HG02981 (cell line): ENCODE measurements around the gene NUP214.

Experiments used
- ATAC-seq: cut with Tn5 transposase; IDR thresholded peaks from one replicate; pipeline ENCODE4 v1.9.1; 2021; ENCODE audit warnings: mild to moderate bottlenecking, moderate library complexity; ENCODE audit not compliant: unreplicated experiment

The NUP214 gene

DNA sequence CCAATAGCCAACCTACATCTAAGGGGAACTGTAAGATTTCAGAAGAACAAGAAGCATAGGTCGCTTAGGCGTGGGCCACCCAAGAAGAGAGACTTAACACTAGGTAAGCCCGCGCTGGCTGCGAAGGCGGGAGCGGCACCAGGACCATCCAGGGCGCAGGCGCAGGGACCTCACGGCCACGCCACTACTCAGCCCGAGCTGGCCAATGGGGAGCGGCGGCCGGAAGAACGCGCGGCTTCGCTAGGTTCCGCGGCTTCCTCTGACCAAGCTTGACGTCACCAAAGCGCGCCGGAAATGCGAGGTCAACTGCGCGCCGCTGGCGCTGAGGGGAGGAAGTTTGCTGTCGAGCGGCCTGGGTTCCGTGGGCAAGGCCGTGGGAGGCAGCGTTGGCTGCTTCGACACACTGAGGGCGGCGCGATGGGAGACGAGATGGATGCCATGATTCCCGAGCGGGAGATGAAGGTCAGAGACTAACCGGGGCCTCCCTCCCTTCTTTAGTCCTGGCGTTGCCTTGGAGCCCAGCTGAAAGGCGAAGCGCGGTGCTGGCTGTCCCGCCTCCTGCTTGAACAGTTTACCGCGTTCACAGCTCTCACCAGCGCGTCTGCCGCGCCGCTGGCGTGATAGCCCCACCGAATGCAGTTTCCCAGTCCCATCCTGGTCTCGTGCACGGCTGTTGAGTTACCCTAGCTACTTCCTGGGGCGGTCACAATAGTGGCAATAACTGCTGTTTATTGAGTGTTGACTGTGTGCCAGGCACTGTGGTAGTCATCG lies at the start of gene NUP214:
Gene NUP214, plus strand, starts transcription at position 299 of the 771 bp plus-strand sequence. Its CDS starts 119 bp downstream, at position 418.
- ATAC-seq, result peak; percentile 98

DNA sequence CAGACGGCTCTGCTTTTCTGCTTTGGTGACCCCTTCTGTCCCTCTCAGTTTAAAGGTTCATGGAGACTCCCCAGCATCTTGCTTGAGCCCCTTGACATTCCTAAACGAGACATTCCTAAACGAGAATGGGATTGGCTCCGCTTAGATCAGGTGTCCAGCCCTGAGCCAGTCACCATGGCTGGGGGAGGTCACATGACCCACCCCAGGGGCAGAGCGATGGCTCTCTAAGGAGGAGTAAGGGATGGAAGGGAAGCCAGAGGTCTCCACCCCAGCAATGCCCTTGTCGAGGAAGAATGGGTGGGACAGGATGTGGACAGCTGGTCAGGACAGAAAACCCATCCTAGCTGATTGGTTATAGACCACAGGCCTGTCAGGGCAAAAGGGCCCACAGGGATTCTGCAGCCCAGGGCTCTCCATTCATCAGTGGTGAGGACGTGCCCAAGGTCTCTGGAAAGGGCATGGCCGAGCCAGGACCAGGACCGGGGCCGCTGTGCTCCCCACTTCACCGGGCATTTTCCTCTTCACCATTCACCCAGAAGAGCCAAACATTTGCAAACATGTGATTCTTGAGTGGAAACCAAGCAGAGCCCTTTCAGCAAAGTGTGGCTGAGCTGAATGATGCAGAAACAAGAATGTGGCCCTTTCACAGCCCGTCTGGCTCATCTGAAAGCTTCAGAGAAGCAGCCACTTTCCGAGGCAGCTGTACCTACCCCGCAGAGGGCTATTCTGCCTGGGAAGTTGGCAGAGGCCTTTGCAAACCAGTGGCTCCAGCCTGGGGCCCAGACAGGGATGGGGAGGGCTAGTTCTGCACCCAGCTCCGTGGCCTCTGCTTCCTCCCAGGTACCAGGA lies 48.8 kb upstream of the NUP214 start:
- no peak for ATAC-seq

DNA sequence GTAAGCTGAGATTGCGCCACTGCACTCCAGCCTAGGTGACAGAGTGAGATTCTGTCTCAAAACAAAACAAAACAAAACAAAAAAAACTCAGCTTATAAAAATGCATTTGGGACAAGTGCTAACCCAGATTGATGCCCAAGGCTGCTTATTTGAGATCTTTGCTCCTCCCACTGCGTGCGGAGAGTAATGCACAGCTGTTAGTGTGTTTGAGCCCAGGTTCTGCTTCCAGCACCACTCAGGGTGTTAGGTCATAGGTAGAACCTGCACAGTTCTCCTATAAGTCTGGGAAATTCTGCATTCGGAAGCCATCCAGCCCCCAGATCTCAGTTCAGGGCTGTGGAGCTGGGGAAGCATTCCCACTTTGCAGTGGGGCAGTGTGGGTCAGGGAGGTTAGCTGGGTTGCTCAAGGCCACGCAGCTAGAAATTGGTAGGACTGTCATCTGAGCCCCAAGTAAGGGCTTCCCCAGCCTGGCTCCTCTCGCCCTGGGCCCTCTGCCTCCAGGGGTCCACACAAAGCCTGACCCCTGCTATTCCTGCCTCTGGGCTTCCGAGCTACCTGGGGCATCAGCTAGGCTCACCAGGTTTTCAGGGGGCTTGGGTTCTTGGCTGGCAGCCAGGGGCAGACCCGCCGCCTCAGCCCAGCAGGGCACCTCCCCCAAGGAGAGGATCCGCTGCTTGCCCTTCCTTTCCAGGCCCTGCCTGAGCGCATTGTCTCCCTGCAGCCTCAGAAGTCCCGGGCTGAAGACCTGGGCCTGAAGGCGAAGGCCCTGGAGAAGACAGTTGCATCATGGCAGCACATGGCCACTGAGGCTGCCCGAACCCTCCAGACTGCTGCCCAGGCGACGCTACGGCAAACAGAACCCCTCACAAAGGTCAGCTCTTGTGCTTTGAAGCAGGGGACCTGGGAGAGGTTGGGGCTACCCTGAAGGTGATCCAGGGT lies 46.7 kb upstream of the NUP214 start:
- no peak for ATAC-seq

DNA sequence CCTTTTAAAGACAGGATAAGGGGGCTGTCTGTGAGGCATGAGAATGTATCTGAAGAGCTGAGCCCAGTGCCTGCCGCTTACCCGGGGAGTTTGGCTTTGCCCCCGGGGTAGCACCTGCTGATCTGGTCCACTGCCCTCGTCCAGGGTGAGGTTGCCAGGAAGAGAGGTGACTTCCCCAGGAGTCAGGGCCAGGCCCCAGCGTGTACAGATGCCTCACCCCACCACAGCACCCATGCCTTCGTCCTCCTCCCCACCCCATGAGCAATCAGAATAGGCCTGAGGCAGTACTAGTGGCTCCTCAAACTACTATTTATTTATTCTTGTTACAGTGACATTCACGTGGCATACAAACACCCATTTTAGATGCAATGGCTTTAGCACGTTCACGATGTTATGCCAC lies 44.8 kb upstream of the NUP214 start:
- ATAC-seq, result no peak

DNA sequence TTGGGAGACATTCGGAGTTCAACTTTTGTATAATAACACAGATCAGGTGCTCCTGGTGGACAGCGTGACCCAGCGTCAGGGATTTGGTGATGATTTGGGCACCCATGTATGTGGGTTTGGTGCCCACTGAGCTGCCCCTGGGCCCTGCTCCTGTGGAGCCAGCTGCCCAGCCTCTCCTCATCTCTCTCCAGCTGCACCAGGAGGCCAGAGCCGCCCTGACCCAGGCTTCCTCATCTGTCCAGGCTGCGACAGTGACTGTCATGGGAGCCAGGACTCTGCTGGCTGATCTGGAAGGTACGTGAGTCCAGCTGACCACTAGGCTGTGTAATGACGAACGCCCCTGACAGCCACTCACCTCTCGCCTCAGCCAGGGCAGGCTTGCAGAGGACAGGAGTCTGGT lies 43.5 kb upstream of the NUP214 start:
- ATAC-seq, result no peak

DNA sequence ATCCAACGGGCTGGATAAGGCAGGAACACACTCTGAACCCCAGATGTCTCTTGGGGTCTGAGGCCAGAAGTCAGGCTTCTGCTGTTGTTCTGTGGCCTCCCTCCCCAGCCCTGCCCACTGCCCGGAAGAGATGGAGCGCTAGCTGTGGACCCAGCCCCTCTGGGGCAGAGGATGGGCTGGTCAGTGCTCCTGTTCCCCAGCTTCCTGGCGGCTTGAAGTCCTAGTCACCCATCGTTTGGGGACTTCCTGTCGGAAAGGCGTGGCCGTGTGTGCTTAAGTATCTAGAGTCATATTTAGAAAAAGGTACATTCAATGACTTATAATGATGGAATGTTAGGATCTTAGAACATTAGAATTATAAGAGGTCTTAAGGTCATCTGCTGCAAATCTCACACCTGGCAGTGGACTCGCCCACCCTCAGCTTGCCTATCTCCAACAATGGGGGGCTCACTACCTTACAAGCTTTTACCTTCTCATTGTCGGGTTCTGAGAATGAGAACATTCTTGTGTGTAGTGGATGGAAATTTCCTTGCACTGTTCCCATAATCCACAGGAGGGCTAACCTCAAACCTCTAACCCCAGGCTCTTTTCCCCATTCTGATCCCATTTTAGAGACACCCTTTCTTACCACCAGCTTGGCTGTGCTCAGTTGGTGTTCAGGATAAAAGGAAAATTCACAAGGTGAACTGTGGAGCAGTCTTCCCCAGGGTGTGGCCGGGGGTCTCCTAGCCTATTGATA lies 42.4 kb upstream of the NUP214 start:
- no peak for ATAC-seq

DNA sequence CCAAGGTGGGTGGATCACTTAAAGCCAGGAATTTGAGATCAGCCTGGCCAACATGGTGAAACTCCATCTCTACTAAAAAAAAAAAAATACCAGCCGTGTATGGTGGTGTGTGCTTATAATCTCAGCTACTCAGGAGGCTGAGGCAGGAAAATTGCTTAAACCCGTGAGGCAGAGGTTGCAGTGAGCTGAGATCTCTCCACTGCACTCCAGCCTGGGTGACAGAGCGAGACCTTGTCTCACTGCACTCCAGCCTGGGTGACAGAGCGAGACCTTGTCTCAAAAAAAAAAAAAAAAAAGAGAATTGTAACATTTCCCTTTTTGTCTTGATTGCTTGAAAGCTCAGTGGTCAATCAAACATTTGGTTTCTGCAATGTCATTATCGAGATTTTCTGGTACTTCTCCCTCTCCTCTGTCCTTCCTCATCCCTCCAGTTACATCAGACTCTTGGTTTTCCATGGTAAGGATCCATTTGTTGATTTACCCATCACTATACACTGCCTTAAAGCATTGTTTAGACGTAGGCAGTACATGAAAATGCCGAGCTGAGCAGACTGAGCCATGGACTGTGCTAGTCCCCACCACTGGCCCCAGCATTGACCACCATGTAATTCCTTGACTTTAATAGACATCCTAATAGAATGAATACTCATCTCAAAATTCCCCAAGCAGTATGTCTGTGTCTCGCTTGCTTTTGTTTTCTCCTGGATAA lies 40.6 kb upstream of the NUP214 start:
- no peak for ATAC-seq

DNA sequence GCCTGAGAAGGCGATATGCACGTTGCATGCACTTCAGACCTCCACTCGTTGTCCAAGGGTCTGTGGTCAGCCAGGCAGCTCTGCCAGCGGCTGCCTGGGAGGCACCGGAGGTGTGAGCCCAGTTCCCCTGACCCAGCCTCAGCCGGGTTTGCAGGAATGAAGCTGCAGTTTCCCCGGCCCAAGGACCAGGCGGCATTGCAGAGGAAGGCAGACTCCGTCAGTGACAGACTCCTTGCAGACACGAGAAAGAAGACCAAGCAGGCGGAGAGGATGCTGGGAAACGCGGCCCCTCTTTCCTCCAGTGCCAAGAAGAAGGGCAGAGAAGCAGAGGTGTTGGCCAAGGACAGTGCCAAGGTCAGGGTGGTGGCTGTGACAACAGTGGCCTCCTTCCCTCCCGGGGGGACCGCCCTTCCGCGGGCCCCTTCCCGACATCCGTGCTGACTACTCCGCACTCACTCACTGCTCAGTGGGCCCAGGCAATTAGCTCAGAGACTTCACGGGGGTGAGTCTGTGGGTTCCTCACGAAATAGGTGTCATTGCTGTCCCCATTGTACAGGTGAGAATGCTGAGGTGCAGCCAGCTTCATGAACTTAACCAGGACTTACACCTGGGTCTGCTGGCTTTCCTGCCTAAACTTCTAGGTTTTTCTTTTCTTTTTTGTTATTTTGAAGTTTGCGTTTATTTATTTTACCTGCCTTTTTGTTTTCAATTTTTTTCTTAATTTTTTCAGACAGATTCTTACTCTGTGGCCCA lies 39.8 kb upstream of the NUP214 start:
- ATAC-seq, result no peak

DNA sequence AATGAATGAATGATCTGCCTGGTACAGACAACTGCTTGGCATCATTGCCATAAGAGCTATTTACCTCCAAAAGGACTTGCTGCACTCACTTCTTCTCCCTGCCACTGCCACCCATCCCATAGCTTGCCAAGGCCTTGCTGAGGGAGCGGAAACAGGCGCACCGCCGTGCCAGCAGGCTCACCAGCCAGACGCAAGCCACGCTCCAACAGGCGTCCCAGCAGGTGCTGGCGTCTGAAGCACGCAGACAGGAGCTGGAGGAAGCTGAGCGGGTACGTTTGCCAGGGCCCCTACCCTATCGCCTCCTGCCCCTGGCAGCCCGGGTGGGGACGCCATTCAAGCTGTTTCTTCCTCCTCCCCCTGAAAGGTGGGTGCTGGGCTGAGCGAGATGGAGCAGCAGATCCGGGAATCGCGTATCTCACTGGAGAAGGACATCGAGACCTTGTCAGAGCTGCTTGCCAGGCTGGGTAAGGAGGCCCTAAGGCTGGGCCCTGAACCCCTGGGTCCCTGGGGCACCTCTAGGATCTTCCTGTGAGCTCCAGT lies 38.0 kb upstream of the NUP214 start:
- ATAC-seq, result no peak

DNA sequence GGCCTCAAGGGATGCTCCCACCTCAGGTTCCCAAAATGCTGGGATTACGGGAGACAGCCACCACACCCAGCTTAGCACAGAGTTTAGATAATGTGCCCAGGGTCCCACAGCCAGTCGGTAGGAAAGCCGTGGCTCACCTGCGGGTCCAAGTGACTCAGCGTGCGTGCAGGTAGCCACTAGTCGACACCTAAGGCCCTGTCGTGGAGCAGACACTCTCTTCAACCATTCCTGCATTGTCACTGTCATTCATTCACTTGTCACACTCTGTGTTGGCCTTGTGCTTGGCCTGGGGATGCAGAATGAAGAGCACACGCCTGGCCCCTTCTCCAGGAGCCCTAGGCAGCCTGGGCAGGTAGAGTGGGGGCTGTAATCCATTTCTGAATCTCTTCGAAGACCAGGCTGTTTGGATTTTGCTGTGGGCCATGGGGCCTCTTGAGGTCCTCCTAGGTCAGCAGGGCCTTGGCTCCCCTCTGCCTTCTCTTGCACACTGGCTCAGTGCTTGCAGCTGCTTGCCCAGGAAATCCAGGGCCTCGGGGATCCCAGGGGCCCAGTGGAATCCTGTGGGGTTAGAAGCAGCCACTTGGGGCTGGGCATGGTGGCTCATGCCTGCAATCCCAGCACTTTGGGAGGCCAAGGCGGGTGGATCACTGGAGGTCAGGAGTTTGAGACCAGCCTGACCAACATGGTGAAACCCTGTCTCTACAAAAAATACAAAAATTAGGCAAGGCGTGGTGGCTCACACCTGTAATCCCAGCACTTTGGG lies 35.2 kb upstream of the NUP214 start:
- ATAC-seq, result no peak

DNA sequence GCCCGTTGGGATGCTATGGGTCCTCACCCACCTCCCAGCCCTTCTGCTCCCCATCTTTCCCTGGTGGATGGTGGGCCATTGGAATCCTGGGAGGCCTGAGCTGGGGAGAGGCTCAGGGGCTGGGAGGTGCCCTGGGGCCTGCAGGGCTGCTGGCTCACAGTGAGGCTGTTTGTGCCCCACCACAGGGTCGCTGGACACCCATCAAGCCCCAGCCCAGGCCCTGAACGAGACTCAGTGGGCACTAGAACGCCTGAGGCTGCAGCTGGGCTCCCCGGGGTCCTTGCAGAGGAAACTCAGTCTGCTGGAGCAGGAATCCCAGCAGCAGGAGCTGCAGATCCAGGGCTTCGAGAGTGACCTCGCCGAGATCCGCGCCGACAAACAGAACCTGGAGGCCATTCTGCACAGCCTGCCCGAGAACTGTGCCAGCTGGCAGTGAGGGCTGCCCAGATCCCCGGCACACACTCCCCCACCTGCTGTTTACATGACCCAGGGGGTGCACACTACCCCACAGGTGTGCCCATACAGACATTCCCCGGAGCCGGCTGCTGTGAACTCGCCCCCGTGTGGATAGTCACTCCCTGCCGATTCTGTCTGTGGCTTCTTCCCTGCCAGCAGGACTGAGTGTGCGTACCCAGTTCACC lies 33.9 kb upstream of the NUP214 start:
- no peak for ATAC-seq

DNA sequence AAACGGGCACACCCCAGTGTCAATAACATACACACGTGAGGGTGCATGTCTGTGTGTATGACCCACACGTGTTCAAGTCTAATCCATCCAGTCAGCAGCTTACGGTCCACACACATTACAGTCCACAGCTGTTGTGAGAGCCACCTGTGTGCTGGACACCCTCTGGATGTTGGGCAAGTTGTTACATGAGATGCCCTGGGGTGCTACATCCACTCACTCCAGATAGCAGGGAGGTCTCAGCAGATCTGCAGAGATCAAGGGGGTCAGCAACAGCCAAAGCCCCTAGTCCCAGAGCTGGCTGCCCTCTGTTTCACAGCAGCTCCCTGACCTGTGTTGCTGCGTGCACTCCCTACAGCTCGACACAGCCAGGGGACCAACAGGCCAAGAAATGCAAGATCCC lies 33.4 kb upstream of the NUP214 start:
- no peak for ATAC-seq

DNA sequence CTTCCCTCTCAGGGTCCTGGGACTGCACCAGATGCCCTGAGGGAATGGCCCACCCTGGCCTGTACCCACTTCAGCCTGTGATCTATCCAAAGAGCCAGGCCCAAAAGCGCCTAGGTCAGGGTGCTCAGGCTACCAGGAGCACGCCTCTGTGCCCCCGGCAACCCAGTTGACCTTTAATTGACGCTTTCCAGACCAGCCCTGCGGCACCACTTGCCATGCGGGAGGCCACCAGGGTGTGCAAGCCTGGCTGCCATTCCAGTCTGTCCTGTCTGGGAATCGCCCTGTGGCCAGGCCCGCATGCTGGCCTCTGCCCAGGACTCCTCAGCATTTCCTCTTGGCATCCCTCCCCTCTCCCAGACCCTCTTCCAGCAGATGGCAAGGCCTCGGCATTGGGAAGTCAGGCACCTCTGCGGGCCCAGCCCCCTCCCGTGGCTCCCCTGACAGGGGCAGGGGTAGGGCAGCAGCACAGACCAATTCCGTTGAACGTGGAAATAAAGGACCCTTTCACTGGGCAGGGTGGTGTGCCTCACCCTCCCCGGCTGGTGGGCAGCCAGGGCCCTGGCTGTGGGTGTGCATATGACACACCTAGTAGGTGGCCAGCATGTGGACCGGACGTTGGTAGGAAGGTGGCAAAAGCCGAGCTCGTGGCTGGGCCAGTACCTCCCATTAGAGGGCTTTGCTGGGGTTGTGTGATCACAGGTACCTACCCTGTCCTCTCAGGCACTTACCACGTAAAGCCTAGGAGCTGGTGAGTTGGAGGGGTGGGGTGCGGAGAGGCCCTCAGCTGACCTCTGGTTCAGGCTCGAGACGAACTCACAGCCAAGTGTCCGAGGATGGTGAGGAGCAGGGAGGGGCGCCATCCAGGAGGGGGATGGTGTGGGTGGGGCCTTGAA lies 32.6 kb upstream of the NUP214 start:
- ATAC-seq, result no peak

DNA sequence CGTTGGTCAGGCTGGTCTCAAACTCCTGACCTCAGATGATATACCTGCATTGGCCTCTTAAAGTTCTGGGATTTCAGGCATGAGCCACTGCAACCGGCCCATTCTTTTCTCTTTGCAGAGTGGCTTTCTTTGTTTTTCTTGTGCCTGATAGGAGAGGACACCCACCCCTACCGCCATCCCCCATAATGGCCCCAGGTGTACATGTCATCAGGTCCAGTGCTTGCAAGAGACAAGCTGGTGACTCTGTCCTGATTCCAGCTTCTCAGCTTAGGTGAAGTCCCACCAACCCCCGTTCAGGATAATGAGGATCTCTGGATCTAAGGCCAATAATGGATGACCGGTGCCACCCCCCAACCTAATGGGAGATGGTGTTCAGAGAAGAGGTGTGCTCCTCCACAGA lies 31.4 kb upstream of the NUP214 start:
- ATAC-seq, result no peak

DNA sequence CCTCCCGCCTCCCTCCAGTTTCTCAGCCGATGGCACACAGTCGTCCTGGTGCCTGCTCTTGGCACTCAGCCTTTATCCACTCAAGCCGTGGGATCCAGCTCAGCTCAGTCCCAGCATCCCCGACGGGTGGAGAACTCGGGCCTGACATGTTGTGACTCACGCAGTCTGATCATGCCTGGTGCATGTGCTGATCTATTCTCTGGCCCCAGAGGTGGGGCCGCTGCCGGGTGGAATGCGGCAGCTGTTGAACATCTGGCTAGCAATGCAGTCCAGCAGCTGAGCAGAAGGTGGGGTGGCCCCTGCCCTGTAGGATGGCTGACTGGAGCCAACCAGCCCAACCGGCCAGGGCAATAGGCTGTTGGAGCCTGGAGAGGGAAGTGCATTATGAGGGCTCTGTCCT lies 30.8 kb upstream of the NUP214 start:
- no peak for ATAC-seq

DNA sequence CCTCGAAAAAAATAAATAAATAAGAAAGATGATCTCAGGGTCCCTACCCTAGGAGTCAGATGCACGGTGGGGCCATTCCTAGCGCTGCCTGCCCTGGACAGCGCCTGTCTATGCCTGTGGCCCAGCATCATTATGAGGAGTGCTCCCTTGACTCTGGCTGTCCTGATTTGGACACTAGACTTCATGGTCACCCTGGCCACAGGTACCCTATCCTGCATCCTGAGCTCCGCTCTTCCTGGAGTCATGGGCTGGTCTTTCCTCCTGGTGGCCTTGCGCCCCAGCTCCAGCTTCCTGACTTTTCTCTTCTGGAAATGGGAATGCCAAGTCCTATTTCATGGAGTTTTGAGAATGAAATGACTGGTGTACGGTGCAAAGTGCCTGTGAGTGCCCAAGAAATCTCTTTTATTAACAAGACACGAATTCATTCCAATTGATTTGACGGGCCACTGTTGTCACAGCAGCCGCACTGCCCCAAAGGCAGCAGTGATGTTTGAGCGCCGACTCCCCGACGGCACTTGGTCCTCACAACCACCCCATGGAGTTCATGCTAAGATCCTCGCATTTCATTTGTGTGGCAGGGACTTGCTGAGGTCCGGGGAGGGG lies 29.6 kb upstream of the NUP214 start:
- ATAC-seq, result no peak
